Measurements from ENCODE around the gene SP110.

SP110 gene

GRCh38 chr2:230208576-230208975, 11.2 kb downstream of the SP110 start:
- no peaks in the 10 kb centered on the region for H3K79me2 ChIP-seq
- H3K4me3 ChIP-seq (ENCODE audit: low read depth, low read length), result no peak overlapping the region
- no peaks in the 10 kb centered on the region for H3K4me1 ChIP-seq

GRCh38 chr2:230205721-230206120, 14.1 kb downstream of the SP110 start:
- Histone ChIP-seq H3K9me3 (ENCODE audit: control insufficient read depth, low read length) (no peaks in the 10 kb centered on the region), H3K36me3 (ENCODE audit: control insufficient read depth, insufficient read depth, low read length) (no peaks in the 10 kb centered on the region), H3K79me2 (no peaks in the 10 kb centered on the region), H3K27me3 (ENCODE audit: control insufficient read depth, insufficient read depth, low read length) (no peaks in the 10 kb centered on the region), H2AFZ (no peak overlapping the region), H3K9ac (no peak overlapping the region), H3K4me1 (no peaks in the 10 kb centered on the region), H3K27ac (no peak overlapping the region), H3K4me3 (ENCODE audit: low read depth, low read length) (no peak overlapping the region), H3K4me2 (ENCODE audit: low read length) (no peak overlapping the region)
- TF ChIP-seq CTCF (IDR thresholded peaks at IDR 0.05), result no peak

More at GRCh38 chr2:230208576-230208975, 11.2 kb downstream of the SP110 start:
- H3K4me2 ChIP-seq (ENCODE audit: low read length), result no peak overlapping the region
- TF ChIP-seq CTCF (IDR thresholded peaks at IDR 0.05), result no peak
- H3K9me3 ChIP-seq (ENCODE audit: control insufficient read depth, low read length), result no peaks in the 10 kb centered on the region
- no peaks in the 10 kb centered on the region for H3K36me3 ChIP-seq (ENCODE audit: control insufficient read depth, insufficient read depth, low read length)
- no peak overlapping the region for H3K9ac ChIP-seq
- no peak overlapping the region for H3K27ac ChIP-seq
- no peak overlapping the region for H2AFZ ChIP-seq
- no peaks in the 10 kb centered on the region for H3K27me3 ChIP-seq (ENCODE audit: control insufficient read depth, insufficient read depth, low read length)

GRCh38 chr2:230205034-230205433, 14.8 kb downstream of the SP110 start:
- H3K9ac ChIP-seq, result no peak overlapping the region
- H3K9me3 ChIP-seq (ENCODE audit: control insufficient read depth, low read length), result no peaks in the 10 kb centered on the region
- TF ChIP-seq CTCF (IDR thresholded peaks at IDR 0.05), result no peak
- H3K36me3 ChIP-seq (ENCODE audit: control insufficient read depth, insufficient read depth, low read length), result no peaks in the 10 kb centered on the region
- no peak overlapping the region for H2AFZ ChIP-seq
- H3K79me2 ChIP-seq, result no peaks in the 10 kb centered on the region
- no peak overlapping the region for H3K27ac ChIP-seq
- no peaks in the 10 kb centered on the region for H3K27me3 ChIP-seq (ENCODE audit: control insufficient read depth, insufficient read depth, low read length)
- no peaks in the 10 kb centered on the region for H3K4me1 ChIP-seq
- no peak overlapping the region for H3K4me3 ChIP-seq (ENCODE audit: low read depth, low read length)
- H3K4me2 ChIP-seq (ENCODE audit: low read length), result no peak overlapping the region

- TF ChIP-seq CTCF (IDR thresholded peaks at IDR 0.05), result no peak
- Histone ChIP-seq H3K36me3 (ENCODE audit: control insufficient read depth, insufficient read depth, low read length) (no peaks in the 10 kb centered on the region), H3K4me3 (ENCODE audit: low read depth, low read length) (no peak overlapping the region), H3K27me3 (ENCODE audit: control insufficient read depth, insufficient read depth, low read length) (no peaks in the 10 kb centered on the region), H3K79me2 (no peaks in the 10 kb centered on the region), H3K4me1 (no peaks in the 10 kb centered on the region), H3K9me3 (ENCODE audit: control insufficient read depth, low read length) (no peaks in the 10 kb centered on the region), H3K4me2 (ENCODE audit: low read length) (no peak overlapping the region), H3K9ac (no peak overlapping the region), H3K27ac (no peak overlapping the region), H2AFZ (no peak overlapping the region)
These were observed 16.6 kb downstream of the SP110 start for GRCh38 chr2:230203110-230203676.

GRCh38 chr2:230202430-230203109, 17.2 kb downstream of the SP110 start:
- Histone ChIP-seq H3K79me2 (no peaks in the 10 kb centered on the region), H3K27me3 (ENCODE audit: control insufficient read depth, insufficient read depth, low read length) (no peaks in the 10 kb centered on the region), H3K4me3 (ENCODE audit: low read depth, low read length) (no peak overlapping the region), H3K4me1 (no peaks in the 10 kb centered on the region), H3K36me3 (ENCODE audit: control insufficient read depth, insufficient read depth, low read length) (no peaks in the 10 kb centered on the region), H3K9ac (no peak overlapping the region), H3K9me3 (ENCODE audit: control insufficient read depth, low read length) (no peaks in the 10 kb centered on the region), H3K27ac (no peak overlapping the region), H3K4me2 (ENCODE audit: low read length) (no peak overlapping the region), H2AFZ (no peak overlapping the region)
- TF ChIP-seq CTCF (IDR thresholded peaks at IDR 0.05), result no peak
